NCI-H446 treated with DMSO at 0.1 percent for 48 hours (cell line): Measurements from ENCODE around the gene STRIT1.
"Not testable (repeated sequence)": the region's sequence is repeated elsewhere in the genome, so short reads cannot be mapped to it uniquely, and the experiment has no call there.

ENCODE experiments used
- DNase-seq: peaks from one replicate; lab custom pipeline; 2025; lab: John Stamatoyannopoulos, UW

The STRIT1 gene

GRCh38 chr3:155270485-155271342, 22.8 kb downstream of the STRIT1 start:
- DNase-seq, result no peak

- no peak for DNase-seq
Observed at GRCh38 chr3:155270063-155270462, 23.4 kb downstream of the STRIT1 start.

GRCh38 chr3:155262855-155263254, 30.6 kb downstream of the STRIT1 start:
- DNase-seq, result not testable (repeated sequence)

GRCh38 chr3:155262295-155262694, 31.2 kb downstream of the STRIT1 start:
- no peak for DNase-seq

GRCh38 chr3:155254445-155254844, 39.0 kb downstream of the STRIT1 start:
- DNase-seq, result no peak

- DNase-seq, result no peak
Observed at GRCh38 chr3:155252535-155252934, 40.9 kb downstream of the STRIT1 start.

GRCh38 chr3:155252021-155252420, 41.5 kb downstream of the STRIT1 start:
- no peak for DNase-seq

GRCh38 chr3:155248531-155249187, 44.8 kb downstream of the STRIT1 start:
- DNase-seq, result no peak

GRCh38 chr3:155244699-155245098, 48.8 kb downstream of the STRIT1 start:
- DNase-seq, result no peak

GRCh38 chr3:155244216-155244615, 49.3 kb downstream of the STRIT1 start:
- no peak for DNase-seq

- no peak for DNase-seq
Observed at GRCh38 chr3:155243512-155243921, 50.0 kb downstream of the STRIT1 start.

GRCh38 chr3:155242342-155242741, 51.1 kb downstream of the STRIT1 start:
- DNase-seq, result no peak

GRCh38 chr3:155241579-155241978, 51.9 kb downstream of the STRIT1 start:
- DNase-seq, result no peak
